CMK (cell line): Measurements from ENCODE around the gene GLI3.
"Not testable (repeated sequence)": the region's sequence is repeated elsewhere in the genome, so short reads cannot be mapped to it uniquely, and the experiment has no call there.

ENCODE experiments used
- DNase-seq: peaks from one replicate; pipeline ENCODE4 v3.0.0-alpha.2; 2010; ENCODE audit warnings: low read depth

GLI3 gene

DNA sequence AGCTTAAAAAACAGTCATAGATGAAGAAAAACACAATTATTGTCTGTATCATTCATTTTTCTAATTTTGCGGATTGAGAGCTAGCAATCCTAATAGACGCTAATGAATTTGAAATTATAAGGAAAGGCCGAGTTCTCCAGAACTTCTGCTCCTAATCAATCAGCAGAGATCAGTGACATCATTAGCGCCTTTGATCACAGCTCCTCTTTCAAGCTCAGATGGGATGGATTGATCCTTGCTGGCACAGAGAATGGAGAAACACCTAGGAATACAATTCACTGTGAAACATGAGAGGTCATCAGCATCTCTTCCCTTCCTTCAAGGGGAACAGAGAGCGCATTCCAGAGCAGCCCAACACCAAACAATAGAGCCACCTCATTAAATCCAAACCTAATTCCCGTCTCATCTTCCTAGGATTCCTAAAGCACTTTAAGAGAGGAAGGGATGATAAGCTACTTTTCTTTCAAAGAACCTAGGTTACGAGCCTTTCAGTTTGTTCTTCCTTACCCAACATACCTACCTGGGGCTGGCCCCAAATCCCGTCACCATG, 24.4 kb downstream of the GLI3 start:
- DNase-seq, result no peak

DNA sequence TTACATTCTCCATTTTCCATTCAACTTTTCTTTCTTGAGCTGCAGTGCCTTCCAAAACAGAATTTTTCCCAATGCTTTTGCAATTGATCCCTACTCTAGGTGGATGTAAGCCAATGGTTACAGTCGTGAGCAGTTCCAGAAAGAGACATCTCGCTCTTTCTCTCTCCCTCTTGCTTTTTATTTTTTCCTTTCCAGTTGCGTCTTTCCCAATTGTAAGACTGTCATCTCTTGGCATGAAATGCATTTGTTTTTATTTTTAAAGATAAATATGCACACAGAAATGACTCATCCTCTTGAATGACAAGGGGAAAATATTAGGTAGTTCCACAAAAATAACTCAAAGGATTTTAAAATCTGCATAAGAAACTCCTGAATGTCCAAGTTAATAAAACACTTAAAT, 25.1 kb downstream of the GLI3 start:
- DNase-seq, result no peak

DNA sequence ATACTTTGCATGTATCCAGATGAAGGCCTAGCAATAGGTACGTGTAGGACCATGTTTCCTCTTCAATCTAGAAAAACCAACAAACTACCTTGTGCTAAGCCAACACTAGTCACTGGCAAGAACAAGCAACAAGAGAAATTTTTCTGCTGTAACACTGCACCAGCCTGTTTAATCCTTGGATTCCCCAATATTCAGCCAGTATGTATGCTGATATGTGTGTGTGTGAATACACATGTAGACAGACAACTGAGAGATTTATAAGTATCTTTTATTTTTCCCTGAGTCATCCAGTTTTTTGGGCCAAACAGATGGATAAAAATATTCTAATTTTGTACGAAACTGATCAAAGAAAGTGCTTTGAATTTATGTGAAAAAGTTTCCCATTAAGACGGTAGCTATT, 26.2 kb downstream of the GLI3 start:
- no peak for DNase-seq

DNA sequence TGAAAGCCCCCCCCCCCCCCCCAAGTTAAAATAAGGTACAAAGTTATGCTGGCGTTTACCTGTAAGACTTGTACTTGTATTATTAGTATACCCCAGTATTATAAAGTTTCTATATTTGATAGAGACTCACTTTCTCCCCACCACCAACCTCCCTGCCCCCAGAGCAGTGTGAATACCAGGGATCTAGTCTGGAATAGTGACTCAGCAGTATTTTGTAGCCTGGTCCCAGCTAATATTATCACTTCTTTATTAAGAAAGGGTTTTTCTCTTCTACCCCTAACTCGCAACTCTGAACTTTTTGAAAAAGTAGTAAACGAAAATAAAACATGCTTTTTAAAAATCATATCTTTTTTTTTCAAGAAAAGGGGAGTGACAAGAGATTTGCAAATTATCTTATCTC, 26.7 kb downstream of the GLI3 start:
- no peak for DNase-seq

GRCh38 chr7:42209085-42209484, 27.9 kb downstream of the GLI3 start:
- DNase-seq, result not testable (repeated sequence)

GRCh38 chr7:42208572-42208971, 28.4 kb downstream of the GLI3 start:
- DNase-seq, result no peak

DNA sequence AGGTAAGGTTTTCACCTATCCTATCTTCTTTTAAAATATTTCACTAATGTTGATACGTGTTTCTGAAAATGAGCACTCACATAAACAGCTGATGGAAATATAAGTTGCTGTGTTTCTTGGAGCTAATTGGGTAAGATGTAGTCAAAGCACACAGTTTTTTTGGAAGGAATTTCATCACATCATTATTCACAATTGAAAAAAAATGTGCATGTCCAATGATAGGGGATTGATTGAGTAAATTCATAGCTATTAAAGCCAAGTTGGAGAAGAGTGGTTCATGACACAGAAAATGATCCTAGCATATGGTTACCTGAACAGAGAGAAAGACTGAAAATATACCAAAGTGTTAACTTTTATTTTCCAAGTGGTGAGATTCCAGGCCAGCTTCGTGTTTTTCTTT, 29.6 kb downstream of the GLI3 start:
- DNase-seq, result no peak

GRCh38 chr7:42203336-42203735, 33.7 kb downstream of the GLI3 start:
- DNase-seq, result no peak

DNA sequence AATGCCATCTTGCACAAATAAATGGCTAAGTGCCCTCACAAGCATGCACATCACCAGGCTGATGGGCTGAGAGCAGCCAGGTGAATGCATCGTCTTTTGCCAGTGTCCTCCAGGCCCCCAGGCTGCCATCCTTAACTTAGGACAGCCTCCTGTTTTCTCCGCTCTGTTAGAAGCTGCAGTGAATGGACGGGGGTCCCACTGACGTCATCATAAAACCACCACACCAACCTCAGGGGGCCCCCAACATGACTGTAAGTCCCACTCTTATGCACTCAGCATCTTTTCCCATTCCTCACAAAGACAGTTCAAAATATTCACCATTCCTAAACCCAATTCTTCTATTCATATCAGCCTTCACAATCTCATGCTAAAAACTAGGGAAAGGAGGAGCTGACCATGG, 34.4 kb downstream of the GLI3 start:
- no peak for DNase-seq

DNA sequence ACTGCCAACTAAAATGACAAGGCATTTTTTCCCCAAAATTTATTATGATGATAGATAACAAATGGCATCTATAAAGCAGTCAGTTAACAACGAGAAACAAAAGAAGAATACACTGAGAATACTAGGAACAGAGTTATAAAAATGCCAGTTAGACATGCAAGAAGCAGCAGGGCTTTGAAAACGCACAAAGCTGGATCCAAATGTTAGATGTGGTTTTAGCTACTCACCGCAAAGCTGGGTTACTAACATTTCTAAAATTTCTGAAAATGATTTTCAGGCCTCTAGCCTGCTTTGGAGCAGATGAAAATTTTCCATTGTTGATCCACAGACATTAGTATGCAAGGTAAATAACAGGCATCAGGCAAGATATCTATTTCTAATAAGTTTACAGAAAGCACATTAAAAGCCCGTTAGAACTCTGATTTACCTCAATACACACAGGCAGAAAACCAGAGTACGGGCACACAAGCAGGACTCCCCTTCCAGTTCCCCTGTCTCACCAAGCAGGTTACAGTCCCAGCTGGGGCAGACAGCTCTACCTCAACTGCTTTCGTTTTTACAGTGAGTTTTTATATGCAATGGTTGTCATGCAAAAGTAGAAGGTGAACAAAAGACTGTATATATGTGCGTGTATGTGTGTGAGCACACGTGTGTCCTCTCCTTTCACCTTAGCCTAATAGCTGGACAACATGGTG, 37.9 kb downstream of the GLI3 start:
- DNase-seq, result no peak

DNA sequence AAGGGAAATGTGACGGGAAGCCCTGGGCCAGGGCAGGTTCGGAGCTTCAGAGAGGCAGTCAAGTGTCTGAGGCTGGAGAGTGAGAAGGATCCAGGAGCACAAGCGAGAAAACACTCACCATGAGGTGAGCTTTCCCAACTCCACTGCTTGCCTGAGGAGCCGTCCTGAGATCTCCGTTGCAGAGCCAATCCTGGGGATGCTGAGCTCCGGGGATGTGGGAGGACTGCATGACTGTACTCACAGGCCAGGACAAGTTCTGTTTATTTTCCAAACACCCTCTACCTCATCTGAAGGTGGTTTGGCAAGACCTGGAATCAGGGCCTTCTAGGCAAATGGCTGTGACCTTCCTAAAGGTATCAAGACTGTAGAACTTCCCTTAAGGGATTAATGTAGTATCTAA, 38.7 kb downstream of the GLI3 start:
- DNase-seq, result no peak

GRCh38 chr7:42197451-42197850, 39.6 kb downstream of the GLI3 start:
- no peak for DNase-seq

- no peak for DNase-seq
Measured at GRCh38 chr7:42194238-42194637, 42.8 kb downstream of the GLI3 start.

GRCh38 chr7:42193471-42194129, 43.4 kb downstream of the GLI3 start:
- DNase-seq, result no peak

DNA sequence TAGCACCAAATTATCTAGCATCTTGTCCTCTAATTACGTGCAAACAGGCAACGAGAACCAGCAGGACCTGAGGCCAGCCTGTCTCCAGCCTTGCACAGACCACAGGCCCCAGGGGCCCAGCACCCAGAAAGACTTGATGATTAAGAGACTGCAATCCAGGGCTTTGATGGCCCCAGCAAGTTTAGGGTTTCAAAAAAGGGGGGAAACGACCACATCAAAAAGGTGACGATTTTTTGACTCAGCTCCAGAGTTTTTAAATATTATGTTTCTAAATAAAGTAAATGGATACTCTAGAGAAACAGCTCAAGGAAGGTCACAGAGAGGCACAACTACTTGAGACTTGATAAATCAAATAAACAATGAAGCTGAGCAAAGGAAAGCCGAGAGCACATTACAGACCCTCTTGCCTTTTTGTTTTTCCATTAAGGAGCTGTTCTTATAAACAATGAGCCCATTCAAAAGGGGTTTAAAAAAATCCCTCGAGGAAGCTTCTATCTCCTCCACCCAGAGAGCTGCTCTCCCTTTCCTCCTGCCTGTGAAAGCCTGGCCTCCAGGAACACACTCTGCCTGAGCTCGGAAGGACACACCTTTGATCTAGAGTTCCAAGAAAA, 44.1 kb downstream of the GLI3 start:
- no peak for DNase-seq

DNA sequence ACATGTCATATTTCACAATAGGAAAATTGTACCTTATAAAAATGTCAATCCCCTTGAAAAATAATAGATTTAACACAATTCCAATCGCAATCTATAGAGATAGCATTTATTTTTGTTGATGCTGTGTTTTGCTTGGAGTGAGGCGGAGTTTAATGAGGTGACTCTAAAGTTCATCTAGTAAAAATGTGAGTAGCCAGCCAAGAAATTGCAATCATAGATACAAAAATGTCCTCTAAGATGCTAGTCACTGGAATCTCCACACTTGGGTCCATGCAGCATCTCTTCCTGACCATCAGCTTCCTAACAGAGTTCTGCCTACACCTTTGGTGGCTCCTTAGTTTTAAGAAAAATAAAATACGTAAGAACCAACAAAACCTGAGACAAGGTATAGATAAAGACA, 44.9 kb downstream of the GLI3 start:
- DNase-seq, result no peak

GRCh38 chr7:42189535-42189934, 47.5 kb downstream of the GLI3 start:
- DNase-seq, result no peak

DNA sequence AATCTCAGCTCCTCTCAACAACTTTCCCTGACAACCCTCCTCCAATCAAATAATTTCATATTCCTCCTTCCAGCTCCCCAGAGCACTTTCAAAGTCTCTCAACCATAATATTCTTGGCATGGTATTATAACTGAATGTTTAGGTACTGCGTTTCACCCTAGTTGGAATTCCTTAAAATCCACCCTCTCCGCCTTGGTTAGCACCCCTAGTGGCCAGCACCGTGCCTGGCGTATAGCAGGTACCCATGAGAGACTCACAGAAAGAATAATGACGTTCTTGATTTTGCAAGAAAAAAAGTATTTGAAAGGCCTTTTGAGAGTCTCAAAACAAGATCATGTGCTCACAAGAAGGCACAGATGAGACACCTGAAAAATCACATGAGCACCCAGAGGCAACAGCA, 50.9 kb downstream of the GLI3 start:
- no peak for DNase-seq

- no peak for DNase-seq
Measured at GRCh38 chr7:42185726-42186125, 51.3 kb downstream of the GLI3 start.

- DNase-seq, result no peak
Measured at GRCh38 chr7:42183547-42183946, 53.5 kb downstream of the GLI3 start.

DNA sequence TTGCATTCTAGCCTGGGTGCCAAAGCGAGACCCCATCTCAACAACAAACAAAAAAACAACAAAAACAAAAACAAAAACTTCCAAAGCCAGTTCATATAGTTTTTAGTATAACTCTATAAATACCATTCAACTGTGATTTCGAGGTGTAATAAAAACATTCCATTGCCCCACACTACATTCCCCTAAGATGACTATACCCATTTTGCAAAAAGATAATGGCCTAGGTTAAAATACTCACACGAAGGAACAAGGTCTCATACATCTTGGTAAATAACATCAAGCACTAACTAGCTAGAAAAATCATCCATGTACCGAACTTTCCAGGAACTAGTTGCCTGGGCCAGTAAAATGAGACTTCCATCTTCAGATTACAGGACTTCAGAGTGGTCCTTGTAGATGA, 55.4 kb downstream of the GLI3 start:
- no peak for DNase-seq

DNA sequence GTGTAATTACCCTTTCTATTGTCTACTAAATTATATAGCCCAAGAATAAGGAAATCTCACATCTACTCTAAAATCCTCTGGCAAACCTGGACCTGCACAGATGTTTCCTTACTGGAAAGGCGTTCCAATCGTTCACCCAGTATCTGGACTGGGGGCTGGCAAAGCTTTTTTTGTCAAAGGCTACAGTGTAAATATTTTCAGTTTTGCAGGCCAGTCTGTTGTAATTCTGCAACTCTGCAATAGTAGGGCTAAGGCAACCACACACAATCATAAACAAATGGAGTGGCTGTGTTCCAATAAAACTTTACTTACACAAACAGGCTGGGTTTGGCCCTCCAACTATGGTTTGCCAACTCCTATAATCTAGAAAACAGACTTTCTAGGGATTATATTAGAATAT, 56.2 kb downstream of the GLI3 start:
- no peak for DNase-seq

- no peak for DNase-seq
Measured at GRCh38 chr7:42176724-42177101, 60.3 kb downstream of the GLI3 start.
